H9 (cell line): Measurements from ENCODE around the gene CMTM8. TPM values are rescaled to one million over a fixed set of nuclear protein-coding genes. Genes with fewer than 3 reads are reported as not detected.

Experiments
- DNase-seq: peaks from one replicate; pipeline ENCODE4 v3.0.0-alpha.2; 2017
- H2AFZ ChIP-seq: one replicate; pipeline ENCODE4 v1.6.1; 2013; ENCODE audit warnings: mild to moderate bottlenecking, low read length, control low read depth, moderate library complexity
- H2AK5ac ChIP-seq: 2 replicates; pipeline ENCODE4 v1.6.1; 2013; ENCODE audit warnings: low read length, control low read depth, mixed read lengths; ENCODE audit not compliant: insufficient read length
- H2BK120ac ChIP-seq: one replicate; pipeline ENCODE4 v1.6.1; 2013; ENCODE audit warnings: low read depth, mild to moderate bottlenecking, low read length, control low read depth, inconsistent platforms; ENCODE audit not compliant: poor library complexity, severe bottlenecking
- H2BK12ac ChIP-seq: 2 replicates; pipeline ENCODE4 v1.6.1; 2013; ENCODE audit warnings: low read length, control low read depth, mixed read lengths, low read depth; ENCODE audit not compliant: insufficient read length
- H2BK15ac ChIP-seq: 2 replicates; pipeline ENCODE4 v1.6.1; 2013; ENCODE audit warnings: low read depth, low read length, control low read depth
- H2BK20ac ChIP-seq: one replicate; pipeline ENCODE4 v1.6.1; 2013; ENCODE audit warnings: low read depth, mild to moderate bottlenecking, low read length, control low read depth, inconsistent platforms; ENCODE audit not compliant: poor library complexity, severe bottlenecking
- H2BK5ac ChIP-seq: 2 replicates; pipeline ENCODE4 v1.6.1; 2013; ENCODE audit warnings: low read length, control low read depth, mixed read lengths; ENCODE audit not compliant: insufficient read length
- H3K14ac ChIP-seq: 2 replicates; pipeline ENCODE4 v1.6.1; 2013; ENCODE audit warnings: low read length, control low read depth; ENCODE audit not compliant: insufficient read depth
- H3K18ac ChIP-seq: 2 replicates; pipeline ENCODE4 v1.6.1; 2013; ENCODE audit warnings: low read depth, mild to moderate bottlenecking, mixed read lengths, low read length, control low read depth; ENCODE audit not compliant: insufficient read length
- H3K23ac ChIP-seq: 2 replicates; pipeline ENCODE4 v1.6.1; 2013; ENCODE audit warnings: low read length, control low read depth, mixed read lengths, low read depth; ENCODE audit not compliant: insufficient read length
- H3K23me2 ChIP-seq: 2 replicates; pipeline ENCODE4 v1.6.1; 2013; ENCODE audit warnings: low read depth, mild to moderate bottlenecking, mixed read lengths, low read length, control low read depth; ENCODE audit not compliant: insufficient read length, poor library complexity, severe bottlenecking
- H3K27ac ChIP-seq: 2 replicates; pipeline ENCODE4 v1.5.1; 2013; ENCODE audit warnings: low read length, control low read depth, mixed read lengths, low read depth; ENCODE audit not compliant: insufficient read length
- H3K27me3 ChIP-seq: 2 replicates; pipeline ENCODE4 v1.6.1; 2013; ENCODE audit warnings: low read length, control low read depth, inconsistent platforms; ENCODE audit not compliant: insufficient read depth
- H3K4ac ChIP-seq: 2 replicates; pipeline ENCODE4 v1.6.1; 2013; ENCODE audit warnings: low read depth, mild to moderate bottlenecking, control low read depth, inconsistent platforms, low read length, moderate library complexity
- H3K4me1 ChIP-seq: 2 replicates; pipeline ENCODE4 v1.6.1; 2013; ENCODE audit warnings: low read length, control low read depth, inconsistent platforms; ENCODE audit not compliant: insufficient read depth
- H3K4me2 ChIP-seq: 2 replicates; pipeline ENCODE4 v1.6.1; 2013; ENCODE audit warnings: low read length, control low read depth, mixed read lengths; ENCODE audit not compliant: insufficient read length, insufficient read depth
- H3K56ac ChIP-seq: 2 replicates; pipeline ENCODE4 v1.6.1; 2013; ENCODE audit warnings: low read depth, mild to moderate bottlenecking, mixed read lengths, low read length, control low read depth; ENCODE audit not compliant: insufficient read length
- H3K79me1 ChIP-seq: 2 replicates; pipeline ENCODE4 v1.6.1; 2013; ENCODE audit warnings: low read depth, mild to moderate bottlenecking, moderate library complexity, low read length, control low read depth, inconsistent platforms; ENCODE audit not compliant: insufficient read depth, poor library complexity, severe bottlenecking
- H3K79me2 ChIP-seq: 2 replicates; pipeline ENCODE4 v1.6.1; 2013; ENCODE audit warnings: low read length, control low read depth, inconsistent platforms; ENCODE audit not compliant: insufficient read depth
- H3K9ac ChIP-seq: 2 replicates; pipeline ENCODE4 v1.6.1; 2013; ENCODE audit warnings: low read length, control low read depth, mixed read lengths; ENCODE audit not compliant: insufficient read length; ENCODE audit errors: extremely low read depth
- H3K9me3 ChIP-seq: one replicate; pipeline ENCODE4 v1.6.1; 2013; ENCODE audit warnings: low read depth, low read length, inconsistent platforms; ENCODE audit not compliant: control insufficient read depth
- H3T11ph ChIP-seq: one replicate; pipeline ENCODE4 v1.6.1; 2013; ENCODE audit warnings: mild to moderate bottlenecking, low read length, control low read depth, inconsistent platforms
- H4K20me1 ChIP-seq: one replicate; pipeline ENCODE4 v1.6.1; 2013; ENCODE audit not compliant: control insufficient read depth, insufficient read length, insufficient read depth
- H4K5ac ChIP-seq: 2 replicates; pipeline ENCODE4 v1.6.1; 2013; ENCODE audit warnings: low read depth, mild to moderate bottlenecking, mixed read lengths, low read length, control low read depth; ENCODE audit not compliant: insufficient read length
- H4K8ac ChIP-seq: replicated peaks from 2 replicates; pipeline ENCODE4 v1.6.1; 2013; ENCODE audit warnings: low read length, control low read depth, mixed read lengths, low read depth; ENCODE audit not compliant: insufficient read length
- H4K91ac ChIP-seq: 2 replicates; pipeline ENCODE4 v1.6.1; 2013; ENCODE audit warnings: low read depth, mild to moderate bottlenecking, moderate library complexity, mixed read lengths, low read length, control low read depth; ENCODE audit not compliant: insufficient read length
- H3K27ac Mint-ChIP-seq, 3 experiments: 2 replicates in 2 of 3; 3 replicates in 1 of 3; pipeline ENCODE4 v1.8.0; 2020 to 2021; ENCODE audit warnings: mixed read lengths in 3 of 3, mild to moderate bottlenecking in 1 of 3, moderate library complexity in 1 of 3
- H3K27me3 Mint-ChIP-seq: 2 replicates; pipeline ENCODE4 v1.8.0; 2021; ENCODE audit warnings: low read depth, mild to moderate bottlenecking, moderate library complexity, mixed read lengths
- H3K36me3 Mint-ChIP-seq, 3 experiments: 2 replicates in 2 of 3; 3 replicates in 1 of 3; pipeline ENCODE4 v1.8.0; 2020 to 2021; ENCODE audit warnings: low read depth in 3 of 3, mixed read lengths in 3 of 3; ENCODE audit not compliant: insufficient read depth in 1 of 3
- H3K4me1 Mint-ChIP-seq, 2 experiments: 2 replicates each; pipeline ENCODE4 v1.8.0; 2020; ENCODE audit warnings: mixed read lengths in 2 of 2
- H3K4me3 Mint-ChIP-seq, 2 experiments: 2 replicates in 1 of 2; 3 replicates in 1 of 2; pipeline ENCODE4 v1.8.0; 2020 to 2021; ENCODE audit warnings: mild to moderate bottlenecking in 2 of 2, mixed read lengths in 2 of 2, moderate library complexity in 1 of 2
- H3K9me3 Mint-ChIP-seq, 2 experiments: 2 replicates in 1 of 2; 3 replicates in 1 of 2; pipeline ENCODE4 v1.8.0; 2020; ENCODE audit warnings: mild to moderate bottlenecking in 2 of 2, mixed read lengths in 2 of 2, moderate library complexity in 1 of 2
- CTCF ChIP-seq: fragments of 200-600 bp; sonication (generic); conservative IDR thresholded peaks from 3 replicates; pipeline ENCODE4 v1.8.0; 2021; ENCODE audit warnings: antibody characterized with exemption, mild to moderate bottlenecking
- WGBS: extraction: QIAGEN DNeasy Blood & Tissue Kit; methylation state at CpG from one replicate; pipeline ENCODE4 v1.1.7; 2013; ENCODE audit warnings: missing lambda C conversion rate, low lambda C conversion rate, mixed read lengths; ENCODE audit not compliant: insufficient read length; ENCODE audit errors: extremely low coverage; 5-methylcytosine and 5-hydroxymethylcytosine counted together
- total RNA-seq: library from RNA; stranded (reverse); gene quantifications from 2 replicates; pipeline ENCODE4 v1.2.1, GENCODE V29; 2021

CMTM8 gene
- total RNA-seq, 1 experiment from 2014 or later = 4.0 TPM

DNA sequence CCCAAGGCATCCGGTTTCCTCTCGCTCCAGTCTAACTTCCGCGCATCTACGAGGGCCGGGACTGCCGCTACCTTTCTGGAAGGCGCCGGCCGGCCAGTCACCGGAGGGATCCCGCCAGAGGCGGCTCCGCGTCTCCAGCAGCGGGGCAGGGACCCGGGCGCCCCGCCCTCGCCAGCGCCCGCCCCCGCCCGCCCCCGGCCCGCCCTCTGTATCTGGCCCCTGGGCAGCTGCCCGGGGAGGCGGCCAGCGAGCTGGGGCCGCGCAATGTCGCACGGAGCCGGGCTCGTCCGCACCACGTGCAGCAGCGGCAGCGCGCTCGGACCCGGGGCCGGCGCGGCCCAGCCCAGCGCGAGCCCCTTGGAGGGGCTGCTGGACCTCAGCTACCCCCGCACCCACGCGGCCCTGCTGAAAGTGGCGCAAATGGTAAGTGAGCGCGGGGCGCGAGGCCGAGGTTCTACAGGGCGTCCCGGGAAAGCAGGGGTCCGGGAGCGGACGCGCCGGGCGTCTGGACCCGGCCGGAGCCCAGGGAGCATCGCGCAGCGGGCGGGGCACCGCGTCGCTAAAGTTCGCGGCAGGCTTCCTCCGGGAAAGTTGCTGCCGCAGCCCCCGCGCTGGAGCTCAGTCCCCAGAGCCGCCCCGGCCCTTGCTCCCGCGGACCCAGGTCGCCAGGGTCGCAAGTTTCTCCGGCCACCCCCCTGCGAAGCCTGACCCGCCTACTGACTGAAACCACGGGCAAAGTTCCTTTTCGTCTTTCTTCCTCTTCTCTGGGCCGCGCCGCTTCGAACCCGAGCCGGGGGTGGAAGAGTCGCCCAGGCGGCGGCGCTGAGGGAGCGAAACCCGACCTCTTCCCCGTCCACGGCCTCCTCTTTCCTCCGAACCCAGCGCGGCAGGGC, 153.4 kb downstream of the CMTM8 start, which contains the start of gene CMTM7:
TSS of gene CMTM7 (plus strand) at position 211 of the 893 bp plus-strand sequence. CDS start at position 265, 54 bp downstream.
- no peaks in the 10 kb centered on the region for H3K79me1 ChIP-seq
- DNase-seq = peak; percentile 81
- H4K5ac ChIP-seq = no peak within 1 kb of the TSS
- no CpG with 5 or more reads among the region's 107 CpGs for WGBS
- H3K4me3 Mint-ChIP-seq = peak within 1 kb of the TSS; percentile 90 to 94
- H2BK15ac ChIP-seq = no peak within 1 kb of the TSS
- H3K56ac ChIP-seq = no peak within 1 kb of the TSS
- peaks cover 23% of the 10 kb centered on the region for H3K27me3 Mint-ChIP-seq
- no peak within 1 kb of the TSS for H4K8ac ChIP-seq
- H3K36me3 Mint-ChIP-seq = peaks cover 0 to 5% (median 2%) of the 10 kb centered on the region in 3 experiments; a peak in 3 of 7 replicates
- no peak for TF ChIP-seq CTCF
- peak within 1 kb of the TSS; percentile 39 for H3K9ac ChIP-seq
- H4K20me1 ChIP-seq = no peaks in the 10 kb centered on the region
- no peak within 1 kb of the TSS for H3K23ac ChIP-seq
- H3K4me2 ChIP-seq = peak within 1 kb of the TSS; percentile 55
- H3K9me3 ChIP-seq = no peaks in the 10 kb centered on the region
- no peak within 1 kb of the TSS for H3T11ph ChIP-seq
- no peaks in the 10 kb centered on the region for H3K27me3 ChIP-seq
- H4K91ac ChIP-seq = no peak within 1 kb of the TSS
- H3K14ac ChIP-seq = peak within 1 kb of the TSS; percentile 82
- H2AFZ ChIP-seq = peak within 1 kb of the TSS; percentile 40
- peaks cover 14% of the 10 kb centered on the region for H3K23me2 ChIP-seq
- H3K18ac ChIP-seq = peak within 1 kb of the TSS; percentile 31
- peak within 1 kb of the TSS in 2 of 3 experiments; percentile 82 to 87; a peak in 3 of 7 replicates for H3K27ac Mint-ChIP-seq
- H2BK120ac ChIP-seq = no peak within 1 kb of the TSS
- no peak within 1 kb of the TSS for H2BK12ac ChIP-seq
- H3K4me1 Mint-ChIP-seq = peaks cover 16 to 17% of the 10 kb centered on the region in 2 experiments
- H2BK5ac ChIP-seq = no peak within 1 kb of the TSS
- H3K4me1 ChIP-seq = no peaks in the 10 kb centered on the region
- no peak within 1 kb of the TSS for H2BK20ac ChIP-seq
- H3K27ac ChIP-seq = no peak within 1 kb of the TSS
- 0 out of 5 replicates have a peak, but pooled peaks cover 0 to 4% of the 10 kb centered on the region in 2 experiments for H3K9me3 Mint-ChIP-seq
- H3K4ac ChIP-seq = no peak within 1 kb of the TSS
- H2AK5ac ChIP-seq = no peak within 1 kb of the TSS
- no peaks in the 10 kb centered on the region for H3K79me2 ChIP-seq
